Activated CD4-positive, alpha-beta T cell treated with anti-CD3 and anti-CD28 coated beads, Interleukin-2, amount 50 U/mL, for 1 hour (primary cell): Measurements from ENCODE around the gene CMC2.

Experiments
- DNase-seq: peaks from one replicate; pipeline ENCODE4 v3.0.0-alpha.2; 2020

CMC2 gene

GRCh38 chr16:80972611-80973010 lies 34.1 kb downstream of the CMC2 start:
- no peak for DNase-seq

GRCh38 chr16:80971819-80972218 lies 34.9 kb downstream of the CMC2 start:
- DNase-seq: no peak

- no peak for DNase-seq
These were observed 37.6 kb downstream of the CMC2 start for GRCh38 chr16:80969114-80969484.

DNA sequence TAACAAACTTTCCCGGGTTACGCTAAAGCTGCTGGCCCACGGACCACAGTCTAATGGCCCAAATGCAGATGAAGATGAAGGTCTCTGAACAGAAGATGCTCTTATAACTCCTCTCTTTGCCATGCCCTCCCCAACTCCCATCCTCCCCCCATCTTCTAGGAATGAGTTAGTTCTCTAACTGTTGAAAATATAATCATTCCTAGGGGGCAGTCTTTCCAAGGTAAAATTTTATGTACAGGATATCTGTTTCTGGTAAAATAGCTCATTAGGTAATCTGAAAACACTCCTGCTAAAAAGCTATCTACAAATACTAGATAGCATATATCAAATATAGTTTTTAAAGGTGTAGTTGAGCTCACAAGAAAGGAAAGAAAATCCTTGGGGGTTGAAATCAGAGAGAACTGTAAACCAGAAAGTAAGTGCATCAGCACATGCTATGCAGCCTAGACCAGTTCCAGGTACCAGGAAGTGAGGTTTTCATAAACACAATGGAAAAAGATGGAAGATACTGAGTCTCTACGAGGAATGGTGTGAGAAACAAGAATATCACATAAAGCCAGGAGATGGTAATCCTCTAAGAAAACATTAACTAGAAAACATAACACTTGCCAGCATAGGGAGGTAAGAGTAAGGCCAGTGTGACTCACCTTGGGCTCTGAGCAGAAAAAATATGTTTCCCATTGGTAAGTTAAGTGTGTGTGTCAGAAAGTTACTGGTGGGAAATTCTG lies 38.1 kb downstream of the CMC2 start:
- no peak for DNase-seq

- DNase-seq: no peak
These were observed 40.1 kb downstream of the CMC2 start for GRCh38 chr16:80966617-80967016.

- DNase-seq: no peak
These were observed 42.3 kb downstream of the CMC2 start for GRCh38 chr16:80964351-80964750.

DNA sequence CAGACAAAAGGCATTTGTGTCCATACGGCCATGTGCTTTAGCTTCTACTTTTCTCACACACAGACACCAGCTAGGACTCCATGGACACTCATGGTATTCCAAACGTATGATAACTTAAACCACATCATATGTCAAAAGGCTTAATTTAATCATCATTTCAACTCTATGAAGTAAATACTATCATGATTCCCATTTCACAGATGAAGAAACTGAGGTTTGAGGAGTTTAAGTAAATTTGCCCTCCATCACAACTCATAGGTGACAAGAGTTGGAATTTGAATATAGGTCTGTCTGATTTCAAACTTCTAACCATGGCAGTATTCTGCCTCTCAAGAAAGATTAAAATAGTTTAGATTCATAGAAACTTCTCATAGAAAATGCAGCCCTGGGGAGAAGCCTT lies 43.8 kb downstream of the CMC2 start:
- DNase-seq: no peak

- DNase-seq: no peak
These were observed 48.4 kb downstream of the CMC2 start for GRCh38 chr16:80958284-80958683.

DNA sequence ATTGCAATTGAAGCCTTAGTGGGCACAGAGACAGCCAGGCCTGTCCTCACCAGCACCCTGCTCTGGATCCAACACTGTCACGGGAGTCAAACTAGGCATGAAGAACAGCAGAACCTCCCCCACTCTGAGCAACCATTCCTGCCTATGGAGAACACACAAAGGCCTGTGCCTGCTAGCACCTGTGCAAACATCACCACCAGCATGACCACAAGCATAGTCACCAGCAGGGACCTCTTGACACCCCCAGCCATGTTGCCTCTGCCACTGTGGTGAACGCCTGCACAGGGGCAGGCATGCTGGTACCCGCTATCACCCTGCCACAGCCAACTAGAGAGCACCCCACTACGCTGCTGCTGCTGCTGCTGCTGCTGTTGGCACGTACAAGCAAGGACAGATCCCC lies 51.7 kb downstream of the CMC2 start:
- DNase-seq: no peak

- DNase-seq: no peak
These were observed 57.7 kb downstream of the CMC2 start for GRCh38 chr16:80948886-80949493.

DNA sequence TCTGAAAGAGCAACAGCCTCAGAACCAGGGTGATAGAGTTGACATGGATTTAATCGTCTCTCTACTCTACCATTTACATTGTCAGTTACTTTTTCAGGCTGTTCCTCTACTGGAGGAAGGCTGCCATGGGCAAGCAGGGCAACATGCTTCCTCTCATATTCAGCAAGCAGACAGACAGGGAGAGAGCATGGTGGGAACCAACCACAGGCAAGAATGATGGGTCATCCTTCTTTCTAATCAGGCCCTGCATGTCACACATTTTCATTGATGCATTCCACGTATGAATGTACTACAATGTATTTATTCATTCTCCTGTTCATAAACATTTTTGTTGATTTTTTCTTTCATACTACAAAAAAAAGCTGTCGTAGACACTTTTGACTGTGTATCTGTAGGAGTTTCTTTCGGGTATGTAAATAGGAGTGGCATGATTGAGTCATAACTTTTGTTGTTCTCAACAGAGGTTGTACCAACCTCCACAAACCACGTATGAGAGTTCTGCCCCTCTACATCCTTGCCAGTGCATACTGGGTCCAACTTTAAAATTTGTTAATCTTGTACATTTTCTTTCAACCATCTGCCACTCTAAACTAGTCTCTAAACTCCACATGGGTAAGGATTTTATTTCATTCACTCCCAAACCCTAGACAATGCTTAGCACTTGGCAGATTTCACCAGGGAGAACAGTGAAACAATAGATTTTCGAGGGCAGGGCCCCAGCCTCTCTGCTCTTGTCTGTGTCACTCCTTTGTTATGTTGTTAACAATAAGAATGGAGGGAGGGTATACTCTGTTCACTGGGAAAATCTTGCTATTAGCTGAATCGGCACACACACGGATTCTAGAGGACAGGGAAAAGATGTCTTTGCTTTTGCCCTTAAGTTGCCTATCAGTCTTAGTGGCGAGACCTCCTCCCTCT lies 58.7 kb downstream of the CMC2 start:
- DNase-seq: no peak

GRCh38 chr16:80947239-80947638 lies 59.4 kb downstream of the CMC2 start:
- DNase-seq: no peak

GRCh38 chr16:80946481-80946880 lies 60.2 kb downstream of the CMC2 start:
- DNase-seq: no peak

DNA sequence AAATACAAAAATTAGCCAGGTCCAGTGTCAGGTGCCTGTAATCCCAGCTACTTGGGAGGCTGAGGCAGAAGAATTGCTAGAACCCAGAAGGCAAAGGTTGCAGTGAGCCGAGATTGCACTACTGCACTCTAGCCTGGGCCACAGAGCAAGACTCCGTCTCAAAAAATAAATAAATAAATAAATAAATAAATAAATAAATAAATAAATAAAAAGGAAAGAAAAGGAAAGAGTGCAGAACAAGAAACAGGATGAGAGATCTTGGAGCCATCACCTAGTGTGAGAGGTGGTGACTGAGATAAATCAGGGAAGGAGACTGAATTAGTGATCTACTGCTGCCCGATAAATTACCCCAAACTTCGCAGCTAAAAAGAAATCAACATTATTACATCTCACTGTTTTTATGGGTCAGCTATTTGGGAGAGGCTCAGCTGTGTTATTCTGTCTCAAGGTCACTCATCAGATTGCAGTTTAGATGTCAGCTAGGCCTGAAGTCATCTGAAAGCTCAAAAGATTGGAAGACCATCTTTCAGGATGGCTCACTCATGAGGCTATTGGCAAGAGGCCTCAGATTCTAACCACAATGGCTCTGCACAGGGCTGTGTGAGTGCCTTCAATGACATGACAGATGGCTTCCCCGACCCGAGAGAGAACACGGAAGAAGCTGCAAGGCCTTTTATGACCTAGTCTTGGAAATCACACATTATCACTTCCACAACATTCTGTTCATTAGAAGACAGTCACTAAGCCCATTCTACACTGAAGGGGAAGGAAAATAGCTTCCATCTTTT lies 66.4 kb downstream of the CMC2 start:
- DNase-seq: no peak

GRCh38 chr16:80938879-80939260 lies 67.8 kb downstream of the CMC2 start:
- no peak for DNase-seq

DNA sequence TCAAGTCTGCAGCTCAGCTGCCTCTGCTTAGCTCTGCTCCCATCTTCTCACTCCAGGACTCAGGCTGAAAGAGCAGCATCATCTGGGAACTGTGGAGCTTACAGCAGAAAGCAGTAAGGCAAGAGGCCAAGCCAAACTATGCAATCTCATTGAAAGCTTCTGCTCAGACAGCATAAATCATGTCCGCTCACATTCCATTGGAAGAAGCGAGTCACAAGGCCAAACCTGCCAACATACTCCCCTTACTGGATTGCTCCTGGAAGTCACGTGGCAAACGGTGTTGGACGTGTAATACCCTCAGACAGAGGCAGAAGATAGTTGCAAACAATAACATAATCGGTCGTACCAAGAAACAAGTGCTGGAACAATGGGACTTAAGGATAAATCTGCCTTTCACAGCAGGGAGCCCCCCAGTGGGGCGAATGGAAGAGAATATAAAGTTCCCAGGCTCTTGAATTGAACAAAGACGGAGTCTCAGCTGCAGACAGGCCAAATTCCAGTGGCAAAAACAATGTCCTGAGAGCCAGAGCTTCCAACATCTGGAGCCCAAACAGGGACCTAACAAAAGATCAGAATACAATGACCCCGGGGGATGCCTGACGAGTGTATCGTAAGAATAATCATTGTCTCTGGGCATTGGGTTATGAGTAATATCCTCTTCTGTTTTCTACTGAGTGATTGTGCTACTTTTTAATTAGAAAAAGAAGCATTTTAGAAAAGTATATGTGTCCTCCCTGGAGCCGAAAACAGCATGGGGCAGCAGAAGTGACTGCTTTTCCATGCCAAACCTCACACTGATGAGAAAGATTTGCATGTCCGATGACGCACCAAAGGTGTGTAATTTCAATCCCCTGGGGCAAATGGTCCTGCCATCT lies 68.4 kb downstream of the CMC2 start:
- no peak for DNase-seq

DNA sequence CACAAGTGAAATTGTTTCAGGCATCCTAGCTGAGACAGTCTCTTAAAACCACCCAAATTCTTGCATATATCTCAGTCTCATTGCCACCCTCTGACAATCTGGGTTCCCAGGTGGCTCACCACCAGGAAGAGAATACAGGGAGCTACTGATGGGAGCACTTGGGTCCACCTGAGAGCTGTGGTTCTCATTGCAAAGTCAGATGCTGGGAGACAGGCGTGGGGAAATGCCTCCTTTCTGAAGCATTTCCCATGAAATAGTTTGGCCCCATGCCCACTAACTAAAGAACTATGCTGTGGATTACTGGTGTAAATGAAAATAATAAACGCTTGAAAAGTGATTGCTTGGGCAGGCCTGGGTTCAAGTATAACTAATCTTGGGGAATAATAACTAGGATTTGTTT lies 70.3 kb downstream of the CMC2 start:
- no peak for DNase-seq

DNA sequence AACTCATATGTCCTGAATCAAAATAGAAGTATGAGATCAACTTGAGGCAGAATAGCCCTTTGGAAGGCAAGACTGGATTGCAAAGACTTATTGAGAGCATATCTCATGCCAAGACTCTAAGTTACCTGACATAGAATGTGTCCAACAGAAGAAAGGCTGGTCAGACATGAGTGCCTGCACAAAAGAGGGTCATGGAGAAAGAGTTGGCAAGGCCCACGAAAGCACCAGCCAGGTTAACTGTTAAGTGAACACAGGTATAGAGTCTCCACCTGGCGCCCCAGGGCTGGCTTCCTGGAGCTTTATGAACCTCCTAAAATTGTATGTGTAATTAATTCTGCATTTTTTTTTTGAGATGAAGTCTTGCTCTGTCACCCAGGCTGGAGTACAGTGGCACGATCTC lies 71.0 kb downstream of the CMC2 start:
- DNase-seq: no peak

GRCh38 chr16:80932708-80933095 lies 74.0 kb downstream of the CMC2 start:
- DNase-seq: no peak

GRCh38 chr16:80931801-80932707 lies 74.6 kb downstream of the CMC2 start:
- no peak for DNase-seq

- DNase-seq: peak; percentile 25
These were observed 82.2 kb downstream of the CMC2 start for GRCh38 chr16:80924372-80924978.
